T-helper 9 cell (primary cell): ENCODE measurements around the gene CDHR5.
"Not testable (repeated sequence)": the region's sequence is repeated elsewhere in the genome, so short reads cannot be mapped to it uniquely, and the experiment has no call there.

Experiments
- DNase-seq: peaks from one replicate; pipeline ENCODE4 v3.0.0-alpha.2; 2020
- total RNA-seq, 2 donors: gene quantifications; one replicate each; lab custom pipeline; 2026; lab: John Stamatoyannopoulos, UW

Gene CDHR5
- total RNA-seq = 0 reads per million in 2 donors

GRCh38 chr11:624705-625635 lies at the start of gene CDHR5:
Gene CDHR5 (minus strand): TSS chr11:624955. CDS start chr11:624902, 53 bp downstream.
- no peak for DNase-seq

- no peak for DNase-seq
Measured at GRCh38 chr11:674406-674805, 49.7 kb upstream of the CDHR5 start.

- DNase-seq = no peak
Measured at GRCh38 chr11:673866-674265, 49.1 kb upstream of the CDHR5 start.

GRCh38 chr11:665704-666281 lies 41.0 kb upstream of the CDHR5 start:
- no peak for DNase-seq

- DNase-seq = no peak
Measured at GRCh38 chr11:665062-665703, 40.4 kb upstream of the CDHR5 start.

- DNase-seq = peak; percentile 16
Measured at GRCh38 chr11:662689-663274, 38.0 kb upstream of the CDHR5 start.

- no peak for DNase-seq
Measured at GRCh38 chr11:660681-661444, 36.1 kb upstream of the CDHR5 start.

- no peak for DNase-seq
Measured at GRCh38 chr11:660281-660680, 35.5 kb upstream of the CDHR5 start.

GRCh38 chr11:659532-660085 lies 34.9 kb upstream of the CDHR5 start:
- no peak for DNase-seq

- no peak for DNase-seq
Measured at GRCh38 chr11:657691-658126, 33.0 kb upstream of the CDHR5 start.

- DNase-seq = no peak
Measured at GRCh38 chr11:656866-657265, 32.1 kb upstream of the CDHR5 start.

GRCh38 chr11:656426-656825 lies 31.7 kb upstream of the CDHR5 start:
- DNase-seq = no peak

GRCh38 chr11:655036-655726 lies 30.4 kb upstream of the CDHR5 start:
- no peak for DNase-seq

GRCh38 chr11:654444-654843 lies 29.7 kb upstream of the CDHR5 start:
- DNase-seq = not testable (repeated sequence)

- DNase-seq = no peak
Measured at GRCh38 chr11:653837-654236, 29.1 kb upstream of the CDHR5 start.

GRCh38 chr11:653136-653535 lies 28.4 kb upstream of the CDHR5 start:
- DNase-seq = not testable (repeated sequence)

GRCh38 chr11:650482-650881 lies 25.7 kb upstream of the CDHR5 start:
- no peak for DNase-seq

GRCh38 chr11:647672-648158 lies 23.0 kb upstream of the CDHR5 start:
- not testable (repeated sequence) for DNase-seq

GRCh38 chr11:646214-646613 lies 21.5 kb upstream of the CDHR5 start:
- DNase-seq = no peak

- no peak for DNase-seq
Measured at GRCh38 chr11:645536-645935, 20.8 kb upstream of the CDHR5 start.
